Measurements from ENCODE around the gene CSNK1A1L.

CSNK1A1L gene

DNA sequence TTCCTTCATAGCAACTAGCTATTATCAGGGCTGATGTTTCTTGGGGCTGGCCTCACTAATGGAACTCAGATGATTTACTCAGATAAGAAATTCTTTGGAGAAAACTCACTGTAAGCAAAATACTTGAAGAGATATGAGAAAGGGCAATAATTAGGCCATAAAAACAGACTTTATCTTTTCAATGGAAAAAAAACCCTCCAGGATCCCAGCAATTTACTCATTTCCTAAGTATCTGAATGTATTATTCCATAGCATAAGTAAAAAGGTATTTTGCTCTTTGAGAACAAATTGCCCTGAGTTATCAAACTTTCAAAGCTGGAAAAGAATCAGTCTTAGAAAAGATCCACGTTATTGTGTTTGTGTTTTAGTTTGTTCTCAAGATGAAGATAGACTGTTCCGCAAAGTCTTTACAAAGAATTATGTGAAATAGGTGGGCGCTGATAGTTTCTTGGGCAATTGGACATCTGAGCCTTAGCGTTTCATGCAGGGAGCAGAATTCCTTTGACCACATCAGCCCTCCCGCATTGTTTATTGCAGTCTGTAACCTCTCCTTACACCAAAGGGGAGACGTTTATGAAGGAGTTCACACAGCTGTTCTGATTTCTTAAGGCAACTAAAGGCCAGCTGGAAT lies 29.1 kb upstream of the CSNK1A1L start:
- TF ChIP-seq, protein P1, sequence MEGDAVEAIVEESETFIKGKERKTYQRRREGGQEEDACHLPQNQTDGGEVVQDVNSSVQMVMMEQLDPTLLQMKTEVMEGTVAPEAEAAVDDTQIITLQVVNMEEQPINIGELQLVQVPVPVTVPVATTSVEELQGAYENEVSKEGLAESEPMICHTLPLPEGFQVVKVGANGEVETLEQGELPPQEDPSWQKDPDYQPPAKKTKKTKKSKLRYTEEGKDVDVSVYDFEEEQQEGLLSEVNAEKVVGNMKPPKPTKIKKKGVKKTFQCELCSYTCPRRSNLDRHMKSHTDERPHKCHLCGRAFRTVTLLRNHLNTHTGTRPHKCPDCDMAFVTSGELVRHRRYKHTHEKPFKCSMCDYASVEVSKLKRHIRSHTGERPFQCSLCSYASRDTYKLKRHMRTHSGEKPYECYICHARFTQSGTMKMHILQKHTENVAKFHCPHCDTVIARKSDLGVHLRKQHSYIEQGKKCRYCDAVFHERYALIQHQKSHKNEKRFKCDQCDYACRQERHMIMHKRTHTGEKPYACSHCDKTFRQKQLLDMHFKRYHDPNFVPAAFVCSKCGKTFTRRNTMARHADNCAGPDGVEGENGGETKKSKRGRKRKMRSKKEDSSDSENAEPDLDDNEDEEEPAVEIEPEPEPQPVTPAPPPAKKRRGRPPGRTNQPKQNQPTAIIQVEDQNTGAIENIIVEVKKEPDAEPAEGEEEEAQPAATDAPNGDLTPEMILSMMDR (IDR thresholded peaks at IDR 0.05; ENCODE audit: low read depth, low read length): no peak
- no peaks in the 10 kb centered on the region for H3K36me3 ChIP-seq
- no peak overlapping the region for H3K27ac ChIP-seq
- no peaks in the 10 kb centered on the region for H3K9me3 ChIP-seq (ENCODE audit: severe bottlenecking)
- no peaks in the 10 kb centered on the region for H3K27me3 ChIP-seq (ENCODE audit: insufficient read depth, low read depth, severe bottlenecking)
- DNase-seq: no peak
- no peak overlapping the region for H3K4me3 ChIP-seq (ENCODE audit: low read depth, low read length)

DNA sequence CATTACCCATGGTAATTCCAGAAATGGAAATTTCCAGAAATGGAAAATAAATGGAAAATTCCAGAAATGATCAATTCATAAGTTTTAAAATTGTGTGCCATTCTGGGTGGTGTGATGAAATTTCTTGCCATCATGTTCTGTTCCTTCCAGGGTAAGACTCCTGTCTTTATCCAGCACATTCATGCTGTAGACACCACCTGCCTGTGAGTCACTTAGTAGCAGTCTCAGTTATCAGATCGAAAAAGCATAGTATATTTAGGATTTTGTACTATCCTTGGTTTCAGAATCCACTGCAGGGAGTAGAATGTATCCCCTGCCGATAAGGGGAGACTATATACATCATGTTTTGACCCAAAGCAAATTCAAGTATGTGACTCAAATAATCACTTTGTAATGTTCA lies 26.7 kb upstream of the CSNK1A1L start:
- Histone ChIP-seq H3K4me3 (ENCODE audit: low read depth, low read length) (no peak overlapping the region), H3K36me3 (no peaks in the 10 kb centered on the region), H3K27me3 (ENCODE audit: insufficient read depth, low read depth, severe bottlenecking) (no peaks in the 10 kb centered on the region), H3K9me3 (ENCODE audit: severe bottlenecking) (no peaks in the 10 kb centered on the region), H3K27ac (no peak overlapping the region)
- DNase-seq: no peak
- TF ChIP-seq, protein P1 (IDR thresholded peaks at IDR 0.05; ENCODE audit: low read depth, low read length): no peak

DNA sequence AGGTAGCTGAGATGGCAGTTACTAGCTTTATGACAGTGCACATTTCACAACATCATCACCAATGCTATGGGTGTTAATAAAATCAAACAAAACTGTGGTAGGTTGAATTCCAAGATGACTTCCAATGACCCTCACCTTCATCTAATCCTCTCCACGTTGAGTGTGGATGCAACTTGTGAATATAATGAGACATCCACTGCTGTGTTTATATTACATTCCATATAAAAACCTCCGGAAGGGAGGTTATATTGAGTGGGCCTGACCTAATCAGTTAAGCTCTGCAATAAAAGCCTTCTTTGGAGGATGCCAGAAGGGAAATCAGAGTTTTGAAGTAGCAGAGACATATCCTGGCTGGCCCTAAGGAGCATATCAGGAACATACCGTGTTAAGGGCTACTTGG lies 25.6 kb upstream of the CSNK1A1L start:
- H3K36me3 ChIP-seq: no peaks in the 10 kb centered on the region
- H3K9me3 ChIP-seq (ENCODE audit: severe bottlenecking): no peaks in the 10 kb centered on the region
- no peak overlapping the region for H3K27ac ChIP-seq
- no peaks in the 10 kb centered on the region for H3K27me3 ChIP-seq (ENCODE audit: insufficient read depth, low read depth, severe bottlenecking)
- DNase-seq: no peak
- TF ChIP-seq, protein P1 (IDR thresholded peaks at IDR 0.05; ENCODE audit: low read depth, low read length): no peak
- H3K4me3 ChIP-seq (ENCODE audit: low read depth, low read length): no peak overlapping the region

DNA sequence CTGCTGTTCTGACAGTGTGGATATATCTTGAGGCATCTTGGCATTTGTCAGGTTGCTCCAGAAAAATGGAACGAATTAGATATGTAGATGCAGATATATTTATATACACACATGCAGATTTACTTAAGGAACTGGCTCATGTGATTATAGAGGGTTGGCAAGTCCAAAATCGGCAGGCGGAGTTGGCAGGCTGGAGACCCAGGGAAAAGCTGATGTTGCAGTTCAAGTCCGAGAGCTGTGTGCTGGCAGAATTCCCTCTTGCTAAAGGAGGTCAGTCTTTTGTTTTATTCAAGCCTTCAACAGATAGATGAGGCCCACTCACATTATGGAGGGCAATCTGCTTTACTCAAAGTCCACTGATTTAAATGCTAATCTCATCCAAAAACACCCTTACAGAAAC lies 24.4 kb upstream of the CSNK1A1L start:
- Histone ChIP-seq H3K27me3 (ENCODE audit: insufficient read depth, low read depth, severe bottlenecking) (no peaks in the 10 kb centered on the region), H3K27ac (no peak overlapping the region), H3K4me3 (ENCODE audit: low read depth, low read length) (no peak overlapping the region), H3K9me3 (ENCODE audit: severe bottlenecking) (no peaks in the 10 kb centered on the region), H3K36me3 (no peaks in the 10 kb centered on the region)
- TF ChIP-seq, protein P1 (IDR thresholded peaks at IDR 0.05; ENCODE audit: low read depth, low read length): no peak
- no peak for DNase-seq

DNA sequence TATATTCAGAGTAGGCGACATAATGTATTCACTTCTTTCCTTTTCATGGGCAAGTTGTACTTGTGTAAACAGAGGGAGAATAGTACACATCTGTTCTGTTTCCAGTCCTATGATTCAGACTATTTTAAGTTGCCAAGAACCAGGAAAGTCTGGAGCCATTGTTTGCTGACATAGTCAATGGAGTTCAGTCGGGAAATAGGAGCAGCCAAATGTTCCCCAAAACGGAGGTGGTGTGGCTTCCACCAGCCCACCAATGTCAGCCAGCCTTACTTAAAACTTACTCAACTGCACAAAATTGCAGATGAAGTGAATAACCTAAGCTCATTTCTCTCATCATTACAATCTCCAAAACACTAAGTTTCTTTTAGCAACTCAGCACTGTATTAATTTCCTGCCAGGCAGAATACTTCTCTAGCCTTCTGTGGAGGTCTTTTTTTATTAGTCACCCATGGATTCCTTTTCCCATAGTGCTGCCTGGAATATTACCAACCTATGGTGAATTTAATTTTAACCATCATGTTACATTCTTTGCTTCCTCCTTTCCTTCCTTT lies 22.3 kb upstream of the CSNK1A1L start:
- TF ChIP-seq, protein P1 (IDR thresholded peaks at IDR 0.05; ENCODE audit: low read depth, low read length): no peak
- H3K27ac ChIP-seq: no peak overlapping the region
- no peak overlapping the region for H3K4me3 ChIP-seq (ENCODE audit: low read depth, low read length)
- no peaks in the 10 kb centered on the region for H3K36me3 ChIP-seq
- no peaks in the 10 kb centered on the region for H3K27me3 ChIP-seq (ENCODE audit: insufficient read depth, low read depth, severe bottlenecking)
- DNase-seq: no peak
- H3K9me3 ChIP-seq (ENCODE audit: severe bottlenecking): no peaks in the 10 kb centered on the region

DNA sequence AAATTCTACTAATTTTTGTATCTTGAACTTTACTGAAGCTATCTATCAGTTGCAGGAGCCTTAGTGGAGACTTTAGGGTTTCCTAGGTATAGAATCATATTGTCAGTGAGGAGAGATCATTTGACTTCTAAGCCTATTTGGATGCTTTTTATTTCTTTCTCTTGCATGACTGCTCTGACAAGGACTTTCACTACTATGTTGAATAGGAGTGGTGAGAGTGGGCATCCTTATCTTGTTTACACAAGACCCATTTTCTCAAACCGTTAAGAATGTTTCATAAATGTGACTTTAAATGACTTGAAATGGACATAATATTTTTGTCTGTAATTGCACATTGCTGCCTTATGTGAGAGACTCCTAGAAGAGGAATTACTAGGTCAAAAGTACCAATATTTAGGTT lies 17.9 kb upstream of the CSNK1A1L start:
- DNase-seq: no peak
- H3K27ac ChIP-seq: no peak overlapping the region
- no peak overlapping the region for H3K4me3 ChIP-seq (ENCODE audit: low read depth, low read length)
- TF ChIP-seq, protein P1 (IDR thresholded peaks at IDR 0.05; ENCODE audit: low read depth, low read length): no peak
- H3K27me3 ChIP-seq (ENCODE audit: insufficient read depth, low read depth, severe bottlenecking): no peaks in the 10 kb centered on the region
- no peaks in the 10 kb centered on the region for H3K9me3 ChIP-seq (ENCODE audit: severe bottlenecking)
- no peaks in the 10 kb centered on the region for H3K36me3 ChIP-seq

Data from WERI-Rb-1 (cell line).